ENCODE data around the gene FARP1.

- TF ChIP-seq CTCF (conservative IDR thresholded peaks at IDR 0.05; ENCODE audit: low read length) = no peak
- TF ChIP-seq EZH2phosphoT487 (IDR thresholded peaks at IDR 0.05; ENCODE audit: borderline replicate concordance, low read depth, low read length) = no peak
Measured at GRCh38 chr13:98484289-98485219, 341.7 kb downstream of the FARP1 start.
